Ovary (tissue), 9 donors: Measurements from ENCODE around the gene RPL38. TPM values are rescaled to one million over a fixed set of nuclear protein-coding genes. Genes with fewer than 3 reads are reported as not detected.

ENCODE experiments used
- DNase-seq, 5 donors: peaks; one replicate each; pipeline ENCODE4 v3.0.0-alpha.2; 2019 to 2020
- H3K27ac ChIP-seq, 2 donors: fragments of 200-600 bp; one replicate each; pipeline versions ENCODE4 v1.5.1 to v1.8.0; 2019 to 2022
- H3K27me3 ChIP-seq: fragments of 200-600 bp; one replicate; pipeline ENCODE4 v1.8.0; 2022
- H3K36me3 ChIP-seq: fragments of 200-600 bp; sonication (generic); one replicate; pipeline ENCODE4 v1.5.1; 2019
- H3K4me1 ChIP-seq: one replicate; pipeline ENCODE4 v1.8.1; 2013; ENCODE audit warnings: mild to moderate bottlenecking, moderate library complexity; ENCODE audit not compliant: insufficient read depth
- H3K4me3 ChIP-seq: fragments of 200-600 bp; sonication (generic); one replicate; pipeline ENCODE4 v1.5.1; 2017
- H3K9me3 ChIP-seq, 2 donors: fragments of 200-600 bp in 1 of 2; sonication (generic) in 1 of 2; one replicate each; pipeline versions ENCODE4 v1.5.1 to v1.8.1; 2013 to 2019; ENCODE audit warnings: mild to moderate bottlenecking in 1 of 2, moderate library complexity in 1 of 2
- EP300 ChIP-seq: sonication (generic); formaldehyde crosslinking; IDR thresholded peaks from one replicate; pipeline ENCODE4 v1.6.1; 2017; ENCODE audit warnings: antibody characterized with exemption
- POLR2A ChIP-seq: fragments of 450-650 bp; IDR thresholded peaks from one replicate; pipeline ENCODE4 v1.6.1; 2017; ENCODE audit warnings: antibody characterized with exemption, mild to moderate bottlenecking, moderate library complexity
- WGBS, 3 donors: extraction: QIAGEN DNeasy Blood & Tissue Kit in 1 of 3; methylation state at CpG; one replicate each; pipeline versions ENCODE4 v1.1.5 to v1.1.7; 2013 to 2017; 5-methylcytosine and 5-hydroxymethylcytosine counted together
- intact Hi-C, 4 donors: fragments of 100-400 bp; cut with DNase I; formaldehyde crosslinking; loops; one replicate each; pipeline versions ENCODE4 v1.11.0 to v1.15.1; 2022 to 2023
- polyA plus RNA-seq, 2 donors: library from polyadenylated mRNA; stranded (reverse); fragments of 200-250 nt in 1 of 2; fragments of 350-450 nt in 1 of 2; fragmentation: Illumina TruSeq in 1 of 2; extraction: RNeasy Lipid Tissue Mini Kit (QIAGEN cat#74804) in 1 of 2; gene quantifications; one replicate each; pipeline ENCODE4 v1.2.3, GENCODE V29; 2013 to 2014
- total RNA-seq, 7 donors: library from RNA; depleted of rRNA in 2 of 7; stranded (reverse); fragments of >200 nt in 2 of 7; fragmentation: NEBNext Ultra II Directional in 3 of 7; extraction: Animal tissue kit (Norgen Biotek cat#: 25700) in 3 of 7; gene quantifications; one replicate each; pipeline versions ENCODE4 v1.1.0 to v1.2.4, GENCODE V29; 2016 to 2023
- TF ChIP-seq, protein P1 (sequence below), 3 donors: fragments of 450-650 bp in 2 of 3; fragments of 200-600 bp in 1 of 3; IDR thresholded peaks; one replicate each; pipeline versions ENCODE4 v1.5.1 to v1.8.0; 2016 to 2022; ENCODE audit warnings: antibody characterized with exemption in 3 of 3, mild to moderate bottlenecking in 1 of 3
- donor health status: DM: no; HTN: no; CAD: no; lungs with moderate emphysema.
- donor health status: DM: no; HTN: no; CAD: no.
- donor health status: Bipolar disorder and iron deficiency.
- donor health status: DM: yes; HTN: yes; CAD: no.
- donor health status: DM: no; HTN: no; CAD: no.
- donor health status: DM: yes; HTN: yes; CAD: no.

The RPL38 gene
- total and polyA plus RNA-seq, 9 donors = 861 to 2,696 (median 1,849) TPM

DNA sequence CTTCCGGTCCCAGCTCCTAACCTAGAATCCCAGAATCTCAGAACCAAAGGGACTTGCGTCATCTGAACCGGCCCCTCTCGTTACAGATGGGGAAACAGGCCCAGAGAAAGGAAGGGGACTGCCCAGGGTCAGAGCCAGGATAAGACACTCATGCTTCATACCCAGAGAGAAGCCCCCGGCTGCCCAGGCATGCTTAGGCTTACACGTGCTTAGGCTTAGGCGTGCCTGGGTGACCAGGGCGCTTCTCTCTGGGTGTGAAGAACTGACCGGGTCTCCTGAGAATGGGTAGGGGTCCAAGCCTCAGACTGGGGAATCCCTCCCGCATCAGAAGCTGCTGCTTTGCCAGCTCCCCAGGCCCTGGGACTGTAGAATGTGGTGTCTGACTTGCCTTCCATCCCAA, 40.6 kb downstream of the RPL38 start:
- no peaks in the 10 kb centered on the region for H3K9me3 ChIP-seq
- no peak overlapping the region for H3K4me3 ChIP-seq
- DNase-seq = no peak
- intact Hi-C loops = no loop called here
- H3K4me1 ChIP-seq = peaks cover 5% of the 10 kb centered on the region
- no peaks in the 10 kb centered on the region for H3K36me3 ChIP-seq
- TF ChIP-seq, protein P1, sequence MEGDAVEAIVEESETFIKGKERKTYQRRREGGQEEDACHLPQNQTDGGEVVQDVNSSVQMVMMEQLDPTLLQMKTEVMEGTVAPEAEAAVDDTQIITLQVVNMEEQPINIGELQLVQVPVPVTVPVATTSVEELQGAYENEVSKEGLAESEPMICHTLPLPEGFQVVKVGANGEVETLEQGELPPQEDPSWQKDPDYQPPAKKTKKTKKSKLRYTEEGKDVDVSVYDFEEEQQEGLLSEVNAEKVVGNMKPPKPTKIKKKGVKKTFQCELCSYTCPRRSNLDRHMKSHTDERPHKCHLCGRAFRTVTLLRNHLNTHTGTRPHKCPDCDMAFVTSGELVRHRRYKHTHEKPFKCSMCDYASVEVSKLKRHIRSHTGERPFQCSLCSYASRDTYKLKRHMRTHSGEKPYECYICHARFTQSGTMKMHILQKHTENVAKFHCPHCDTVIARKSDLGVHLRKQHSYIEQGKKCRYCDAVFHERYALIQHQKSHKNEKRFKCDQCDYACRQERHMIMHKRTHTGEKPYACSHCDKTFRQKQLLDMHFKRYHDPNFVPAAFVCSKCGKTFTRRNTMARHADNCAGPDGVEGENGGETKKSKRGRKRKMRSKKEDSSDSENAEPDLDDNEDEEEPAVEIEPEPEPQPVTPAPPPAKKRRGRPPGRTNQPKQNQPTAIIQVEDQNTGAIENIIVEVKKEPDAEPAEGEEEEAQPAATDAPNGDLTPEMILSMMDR (IDR thresholded peaks at IDR 0.05) = no peak
- no peak for TF ChIP-seq POLR2A
- no peak for TF ChIP-seq EP300
- H3K27ac ChIP-seq = no peak overlapping the region
- 86 to 93% (median 92%) methylated on average over 10 of the region's 10 CpGs for WGBS, 3 donors
- no peaks in the 10 kb centered on the region for H3K27me3 ChIP-seq

DNA sequence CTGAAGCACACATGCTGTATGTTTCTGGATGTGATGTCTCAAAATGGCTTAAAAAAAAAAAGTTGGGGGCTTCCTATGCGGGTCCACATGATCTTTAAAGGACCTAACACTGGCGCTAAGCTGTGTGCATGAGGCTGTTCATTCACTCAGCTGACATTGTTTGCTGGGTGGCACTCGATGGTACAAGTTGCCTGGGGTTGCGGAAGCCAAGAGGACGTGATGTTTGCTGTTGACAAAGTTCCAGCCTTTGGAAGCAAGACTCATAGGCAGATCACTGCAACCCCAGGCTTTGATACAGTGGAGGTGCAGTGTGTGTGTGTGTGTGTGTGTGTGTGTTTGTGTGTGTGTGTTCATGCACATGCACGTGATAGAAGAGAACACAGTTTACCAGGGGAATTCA, 41.1 kb downstream of the RPL38 start:
- no peak overlapping the region for H3K27ac ChIP-seq
- DNase-seq = no peak
- WGBS, 3 donors = 87 to 90% (median 89%) methylated on average over 6 of the region's 6 CpGs
- peaks cover 5% of the 10 kb centered on the region for H3K4me1 ChIP-seq
- TF ChIP-seq POLR2A (no peak), EP300 (no peak)
- TF ChIP-seq, protein P1 (IDR thresholded peaks at IDR 0.05) = no peak
- intact Hi-C loops = no loop called here
- H3K27me3 ChIP-seq = no peaks in the 10 kb centered on the region
- no peaks in the 10 kb centered on the region for H3K9me3 ChIP-seq
- H3K4me3 ChIP-seq = no peak overlapping the region
- no peaks in the 10 kb centered on the region for H3K36me3 ChIP-seq

DNA sequence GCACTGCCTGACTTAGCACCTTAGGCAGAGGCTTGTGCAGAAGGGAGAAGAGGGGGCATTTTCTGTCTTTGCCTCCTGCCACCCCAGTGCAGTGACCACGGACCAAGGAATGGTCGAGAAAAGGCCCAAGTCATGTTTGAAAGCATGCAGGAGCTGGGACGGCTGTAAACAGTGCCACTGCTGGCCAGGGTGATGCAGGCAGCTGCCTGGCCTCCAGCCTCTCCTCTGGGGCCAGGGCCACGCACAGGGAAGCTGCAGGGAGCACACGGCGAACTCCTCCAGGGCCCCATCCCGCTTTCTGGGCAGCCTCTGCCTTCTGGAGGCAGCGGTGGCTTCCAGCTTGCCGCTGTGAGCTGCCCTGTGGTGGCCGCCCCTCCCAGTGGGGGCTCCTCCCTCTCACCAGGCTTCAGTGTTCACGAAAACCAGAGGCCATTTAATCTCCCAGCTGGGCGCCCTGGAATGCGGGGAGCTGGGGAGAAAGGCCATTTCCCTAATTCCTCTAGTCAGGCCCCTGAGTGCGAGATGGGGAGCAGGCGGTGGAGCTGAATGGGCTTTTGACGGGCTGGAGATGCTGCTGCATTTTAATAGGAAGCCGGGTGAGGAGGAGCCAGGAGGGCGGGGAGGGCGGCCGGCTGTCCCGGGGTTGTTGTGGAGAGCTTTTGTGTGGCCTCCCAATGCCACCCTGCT, 41.8 kb downstream of the RPL38 start:
- DNase-seq = no peak
- no peaks in the 10 kb centered on the region for H3K9me3 ChIP-seq
- H3K4me1 ChIP-seq = peaks cover 5% of the 10 kb centered on the region
- no peaks in the 10 kb centered on the region for H3K27me3 ChIP-seq
- WGBS, 3 donors = 79 to 89% (median 88%) methylated on average over 21 of the region's 21 CpGs
- TF ChIP-seq POLR2A = no peak
- TF ChIP-seq, protein P1 (IDR thresholded peaks at IDR 0.05) = no peak
- TF ChIP-seq EP300 = no peak
- H3K4me3 ChIP-seq = no peak overlapping the region
- intact Hi-C loops = no loop called here
- no peaks in the 10 kb centered on the region for H3K36me3 ChIP-seq
- H3K27ac ChIP-seq = no peak overlapping the region

DNA sequence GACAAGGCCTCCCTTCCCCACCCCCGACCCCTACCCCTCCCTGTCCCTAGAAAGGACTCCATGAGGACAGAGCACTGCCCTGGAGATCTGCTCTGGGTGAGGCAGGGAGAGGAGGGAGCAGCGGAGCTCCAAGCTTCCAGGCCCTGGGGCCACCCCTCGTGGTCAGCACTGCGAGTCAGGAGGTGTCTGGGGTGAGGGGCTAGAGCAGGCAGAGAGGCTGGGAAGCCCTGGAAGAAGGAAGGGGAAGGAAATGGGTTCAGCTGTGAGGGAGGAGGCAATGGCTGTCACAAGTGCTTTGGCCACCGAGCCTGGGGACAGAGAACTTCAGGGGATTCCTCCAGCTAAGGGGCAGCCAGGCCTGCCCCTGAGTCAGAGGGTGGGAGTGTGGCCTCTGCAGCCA, 42.4 kb downstream of the RPL38 start:
- Histone ChIP-seq H3K4me3 (no peak overlapping the region), H3K27me3 (no peaks in the 10 kb centered on the region), H3K36me3 (no peaks in the 10 kb centered on the region), H3K9me3 (no peaks in the 10 kb centered on the region), H3K4me1 (peaks cover 5% of the 10 kb centered on the region), H3K27ac (no peak overlapping the region)
- no peak for DNase-seq
- WGBS, 3 donors = 88 to 93% (median 91%) methylated on average over 5 of the region's 5 CpGs
- intact Hi-C loops = no loop called here
- TF ChIP-seq, protein P1 (IDR thresholded peaks at IDR 0.05) = no peak
- TF ChIP-seq POLR2A (no peak), EP300 (no peak)
